ENCODE results near the gene TUBA8. TPM values are rescaled to one million over a fixed set of nuclear protein-coding genes. Genes with fewer than 3 reads are reported as not detected.
"Not testable (repeated sequence)": the region's sequence is repeated elsewhere in the genome, so short reads cannot be mapped to it uniquely, and the experiment has no call there.

The TUBA8 gene
- total and polyA plus RNA-seq, 3 donors from 2014 or later = 17.2 to 66.6 (median 60.5) TPM

GRCh38 chr22:18121954-18122554, 11.4 kb downstream of the TUBA8 start:
- H3K4me1 ChIP-seq = no peaks in the 10 kb centered on the region
- no peaks in the 10 kb centered on the region for H3K36me3 ChIP-seq (ENCODE audit: low read depth, missing control alignments)
- no peak for DNase-seq
- no peak for TF ChIP-seq CTCF (IDR thresholded peaks at IDR 0.05)
- no peak for TF ChIP-seq POLR2A (IDR thresholded peaks at IDR 0.05)
- H3K27me3 ChIP-seq = no peaks in the 10 kb centered on the region
- intact Hi-C loops (cut with DNase I; ENCODE audit: low total_unique reads) = no loop called here
- no peak overlapping the region for H3K27ac ChIP-seq
- no peaks in the 10 kb centered on the region for H3K9me3 ChIP-seq
- no peak overlapping the region for H3K4me3 ChIP-seq
- WGBS, 2 donors = 83 to 97% methylated on average over 5 of the region's 5 CpGs

DNA sequence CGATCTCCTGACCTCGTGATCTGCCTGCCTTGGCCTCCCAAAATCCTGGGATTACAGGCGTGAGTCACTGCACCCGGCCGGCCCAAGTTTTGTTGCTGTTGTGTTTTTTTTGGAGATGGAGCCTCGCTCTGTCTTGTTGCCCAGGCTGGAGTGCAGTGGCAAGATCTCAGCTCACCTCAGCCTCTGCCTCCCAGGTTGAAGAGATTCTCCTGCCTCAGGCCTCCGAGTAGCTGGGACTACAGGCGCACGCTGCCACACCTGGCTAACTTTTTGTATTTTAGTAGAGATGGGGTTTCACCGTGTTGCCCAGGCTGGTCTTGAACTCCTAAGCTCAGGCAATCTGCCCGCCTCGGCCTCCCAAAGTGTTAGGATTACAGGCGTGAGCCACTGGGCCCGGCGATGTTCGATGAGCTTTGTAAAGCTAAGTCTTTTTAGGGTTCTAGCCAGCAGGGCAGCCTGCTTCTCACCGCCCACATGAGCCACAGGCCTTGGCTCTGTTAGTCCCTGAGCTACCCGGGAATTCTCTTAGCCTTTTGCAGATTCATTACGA, 12.9 kb downstream of the TUBA8 start:
- DNase-seq = not testable (repeated sequence)
- WGBS, 2 donors = 89 to 92% methylated on average over 13 to 19 of the region's 19 CpGs

GRCh38 chr22:18126606-18127005, 16.0 kb downstream of the TUBA8 start:
- no peak overlapping the region for H3K4me3 ChIP-seq
- H3K27ac ChIP-seq = no peak overlapping the region
- intact Hi-C loops (cut with DNase I; ENCODE audit: low total_unique reads) = no loop called here
- no peaks in the 10 kb centered on the region for H3K36me3 ChIP-seq (ENCODE audit: low read depth, missing control alignments)
- no peaks in the 10 kb centered on the region for H3K27me3 ChIP-seq
- no peak for DNase-seq
- H3K4me1 ChIP-seq = no peaks in the 10 kb centered on the region
- 95 to 97% methylated on average over 14 to 18 of the region's 18 CpGs for WGBS, 2 donors
- H3K9me3 ChIP-seq = no peaks in the 10 kb centered on the region
- TF ChIP-seq CTCF (IDR thresholded peaks at IDR 0.05) (no peak), POLR2A (IDR thresholded peaks at IDR 0.05) (no peak)

More for the DNA sequence above, 12.9 kb downstream of the TUBA8 start:
- intact Hi-C loops (cut with DNase I; ENCODE audit: low total_unique reads); H3K4me1 ChIP-seq; H3K9me3 ChIP-seq; H3K27me3 ChIP-seq; H3K4me3 ChIP-seq; H3K36me3 ChIP-seq (ENCODE audit: low read depth, missing control alignments); H3K27ac ChIP-seq: not testable (repeated sequence)

DNA sequence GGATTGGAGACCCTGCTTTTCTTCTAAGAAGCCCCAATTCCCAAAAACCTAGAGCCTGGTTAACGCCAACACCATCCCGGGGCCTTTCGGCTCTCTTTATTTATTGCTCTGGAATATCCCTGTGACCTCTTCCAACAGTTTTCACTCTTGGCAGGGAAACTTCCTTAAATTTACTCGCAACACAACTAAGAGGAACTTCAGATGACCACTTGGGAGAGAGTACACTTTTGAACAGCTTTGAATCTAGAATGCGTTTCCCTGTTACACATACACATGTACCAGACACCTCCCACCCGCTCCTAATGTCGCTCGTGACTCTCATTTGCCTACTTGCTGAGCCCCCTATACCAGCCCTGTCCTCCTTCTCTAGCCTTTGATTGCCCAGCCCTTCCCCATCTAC, 19.4 kb downstream of the TUBA8 start:
- Histone ChIP-seq H3K4me3 (no peak overlapping the region), H3K9me3 (no peaks in the 10 kb centered on the region), H3K27ac (no peak overlapping the region), H3K4me1 (no peaks in the 10 kb centered on the region), H3K36me3 (ENCODE audit: low read depth, missing control alignments) (no peaks in the 10 kb centered on the region), H3K27me3 (no peaks in the 10 kb centered on the region)
- WGBS, 2 donors = 69 to 81% methylated on average over 8 of the region's 8 CpGs
- no peak for TF ChIP-seq POLR2A (IDR thresholded peaks at IDR 0.05)
- TF ChIP-seq CTCF (IDR thresholded peaks at IDR 0.05) = no peak
- intact Hi-C loops (cut with DNase I; ENCODE audit: low total_unique reads) = no loop called here
- no peak for DNase-seq

- Histone ChIP-seq H3K27ac (no peak overlapping the region), H3K4me3 (no peak overlapping the region), H3K36me3 (ENCODE audit: low read depth, missing control alignments) (no peaks in the 10 kb centered on the region), H3K9me3 (no peaks in the 10 kb centered on the region), H3K4me1 (no peaks in the 10 kb centered on the region), H3K27me3 (no peaks in the 10 kb centered on the region)
- WGBS, 2 donors = 93 to 94% methylated on average over 20 of the region's 20 CpGs
- TF ChIP-seq CTCF (IDR thresholded peaks at IDR 0.05) (no peak), POLR2A (IDR thresholded peaks at IDR 0.05) (no peak)
- intact Hi-C loops (cut with DNase I; ENCODE audit: low total_unique reads) = no loop called here
- DNase-seq = no peak
Measured at GRCh38 chr22:18130699-18131429, 20.3 kb downstream of the TUBA8 start.

Measured in testis (tissue), 3 donors.